HG03432 (cell line): ENCODE measurements around the gene FOXP1.
"Not testable (repeated sequence)": the region's sequence is repeated elsewhere in the genome, so short reads cannot be mapped to it uniquely, and the experiment has no call there.

Source experiments
- ATAC-seq: cut with Tn5 transposase; IDR thresholded peaks from one replicate; pipeline ENCODE4 v1.9.1; 2021; ENCODE audit warnings: mild to moderate bottlenecking, moderate library complexity; ENCODE audit not compliant: unreplicated experiment

FOXP1 gene

DNA sequence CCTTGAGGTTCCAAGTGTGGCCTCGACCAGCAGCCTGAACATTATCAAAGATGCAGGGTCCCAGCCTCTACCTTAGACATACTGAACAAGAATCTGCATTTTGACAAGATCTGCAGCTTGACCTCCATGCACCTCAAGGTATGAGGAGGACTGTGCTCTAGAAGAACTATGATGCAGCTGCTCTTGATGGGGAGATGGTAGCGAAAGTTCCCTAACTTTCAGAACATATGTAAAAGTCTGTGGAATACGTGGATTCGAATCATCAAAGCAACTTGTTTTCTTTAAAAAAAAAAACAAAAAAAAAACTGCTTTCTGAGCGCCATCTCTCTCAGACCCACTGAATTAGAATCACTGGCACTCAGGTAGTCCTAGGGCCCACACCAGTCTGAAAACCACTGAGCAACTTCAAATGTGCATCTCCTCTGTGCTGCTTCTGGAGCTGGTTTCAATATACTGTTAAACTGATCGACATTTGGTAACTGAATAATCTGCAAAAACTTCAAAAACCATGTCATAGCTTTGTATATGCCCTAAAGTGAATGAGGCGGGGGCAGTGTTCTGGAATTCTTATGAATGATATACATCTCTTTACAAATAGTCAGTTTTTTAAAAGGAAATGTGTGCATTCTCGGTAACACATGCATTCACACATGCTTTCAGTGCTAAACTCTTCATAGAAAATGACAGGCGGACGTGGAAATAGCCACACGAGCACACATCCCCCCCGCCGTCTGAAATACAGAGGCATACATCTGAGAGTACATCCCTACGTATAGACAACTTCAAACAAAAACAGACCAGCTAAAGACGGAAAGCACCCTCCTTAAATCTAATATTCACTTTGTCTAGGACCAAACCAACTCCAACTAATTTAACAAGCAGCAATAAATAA is 128.8 kb downstream of the FOXP1 start:
- no peak for ATAC-seq

DNA sequence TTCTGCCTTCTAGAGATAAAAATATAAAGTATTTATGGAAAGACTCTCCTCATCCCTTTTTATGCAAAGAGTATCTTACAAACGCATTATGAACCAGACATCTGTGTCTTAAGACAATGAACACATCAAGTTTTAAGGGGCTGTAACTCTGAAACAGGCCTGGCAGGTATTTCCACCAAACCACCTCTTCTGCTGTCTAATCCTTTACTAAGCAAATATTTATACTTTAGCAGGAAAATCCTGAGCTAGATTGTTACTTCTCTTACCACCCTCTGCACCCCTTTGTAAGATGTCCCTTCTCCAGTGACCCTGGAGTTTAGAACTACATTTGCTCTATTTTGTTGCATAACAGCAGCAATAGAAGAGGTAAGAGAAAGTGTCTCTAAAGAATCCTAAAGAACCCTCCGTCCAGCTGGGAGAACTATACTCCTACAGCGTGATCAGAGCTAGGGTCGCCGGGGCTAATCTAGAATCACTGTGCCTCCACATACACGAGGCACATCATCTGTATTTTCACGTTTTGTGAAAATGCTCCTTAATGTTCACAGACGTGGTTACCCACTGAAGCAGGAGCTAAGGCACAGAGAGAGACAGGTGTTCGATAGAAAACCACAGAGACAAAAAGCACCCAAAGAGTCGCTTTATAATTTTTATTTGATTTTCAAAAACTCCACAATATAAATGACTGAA is 129.6 kb downstream of the FOXP1 start:
- no peak for ATAC-seq

DNA sequence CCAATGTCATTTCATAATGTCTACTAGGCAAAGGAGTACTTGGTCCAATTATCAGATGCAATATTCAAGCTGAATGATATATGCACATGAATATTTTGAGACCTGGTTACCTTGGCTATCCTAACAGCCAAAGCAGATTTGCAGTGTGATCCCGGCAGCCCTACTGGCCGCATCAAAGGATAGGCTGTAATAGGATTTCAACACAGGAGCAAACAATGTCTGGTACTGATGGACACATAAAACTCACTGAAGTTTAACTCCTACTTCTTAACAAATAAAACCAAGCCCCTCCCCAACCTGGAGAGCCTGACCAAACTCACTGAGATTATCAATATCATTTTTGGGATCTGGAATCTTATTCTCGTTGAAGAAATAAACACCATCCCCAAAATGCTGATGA is 130.2 kb downstream of the FOXP1 start:
- no peak for ATAC-seq

DNA sequence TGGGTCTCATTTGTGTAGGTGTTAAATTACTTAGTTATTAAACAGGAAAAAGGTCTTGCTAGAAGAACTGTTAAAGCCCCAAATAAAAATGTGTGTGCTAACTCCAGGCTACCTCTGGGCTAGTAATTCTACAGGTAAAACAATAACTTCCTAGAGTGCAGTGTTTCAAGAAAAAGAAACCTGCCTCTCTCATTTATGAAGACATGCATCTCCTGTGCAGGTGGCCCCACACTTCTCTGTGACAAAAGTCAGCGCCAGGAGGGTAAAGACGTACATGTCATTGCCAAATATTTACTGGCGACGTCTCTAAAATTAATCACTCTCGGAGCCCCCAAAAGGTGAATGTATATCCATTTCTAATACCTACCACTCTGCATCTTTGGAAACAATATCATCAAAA is 131.7 kb downstream of the FOXP1 start:
- ATAC-seq, result no peak

DNA sequence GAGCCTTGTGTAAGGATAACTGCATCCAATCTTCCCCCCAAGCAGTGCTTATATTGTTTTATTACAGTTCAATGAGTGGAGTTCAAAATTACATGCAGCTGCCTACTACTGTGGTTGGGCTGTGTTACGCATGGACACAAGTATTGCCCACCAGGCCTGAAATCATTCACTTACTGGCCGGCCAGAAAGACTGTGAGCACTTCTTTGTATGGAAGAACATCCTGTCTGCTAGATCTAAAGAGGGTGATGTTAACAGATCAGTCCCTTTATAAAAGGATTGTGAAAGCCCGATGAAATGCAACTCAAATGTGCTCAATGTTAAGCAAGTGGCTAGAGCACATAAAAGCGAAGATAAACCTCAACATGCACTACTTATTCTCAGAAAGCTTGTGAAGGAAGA is 132.5 kb downstream of the FOXP1 start:
- no peak for ATAC-seq

DNA sequence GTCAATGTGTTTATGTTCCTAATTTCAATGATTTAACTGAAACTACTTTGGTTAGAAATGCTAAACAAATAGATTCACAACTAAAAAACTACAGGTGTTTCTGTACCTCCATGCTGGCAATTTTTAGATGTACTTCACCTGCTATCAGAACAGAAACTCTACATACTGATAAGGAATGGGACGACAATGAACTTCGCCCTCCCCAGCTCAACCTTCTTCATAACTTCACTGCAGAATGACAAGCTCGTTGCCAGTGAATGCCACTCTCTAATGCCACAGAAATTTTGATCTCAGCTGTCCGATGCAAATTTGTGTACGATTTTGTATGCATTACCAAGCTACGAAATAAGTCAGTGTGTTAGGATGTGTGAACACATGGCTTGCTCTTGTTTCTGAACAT is 133.4 kb downstream of the FOXP1 start:
- no peak for ATAC-seq

DNA sequence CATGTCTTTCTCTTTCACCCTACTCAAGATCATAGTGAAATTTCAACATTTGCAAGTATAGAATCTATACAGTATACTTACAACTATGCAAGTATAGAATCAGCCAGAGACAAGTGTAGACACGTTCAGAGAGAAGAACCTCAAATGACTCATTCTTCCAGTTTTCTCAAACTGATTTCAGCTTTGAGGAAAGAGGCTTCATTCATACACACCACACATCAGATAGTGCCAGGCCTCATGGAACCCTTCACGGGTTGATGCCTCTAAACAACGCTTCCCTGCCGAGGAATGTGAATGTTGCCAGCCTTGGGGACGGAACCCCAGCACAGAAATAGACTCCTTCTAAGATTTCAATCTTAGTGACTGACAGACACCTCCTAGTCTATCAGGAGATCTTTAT is 135.7 kb downstream of the FOXP1 start:
- no peak for ATAC-seq

DNA sequence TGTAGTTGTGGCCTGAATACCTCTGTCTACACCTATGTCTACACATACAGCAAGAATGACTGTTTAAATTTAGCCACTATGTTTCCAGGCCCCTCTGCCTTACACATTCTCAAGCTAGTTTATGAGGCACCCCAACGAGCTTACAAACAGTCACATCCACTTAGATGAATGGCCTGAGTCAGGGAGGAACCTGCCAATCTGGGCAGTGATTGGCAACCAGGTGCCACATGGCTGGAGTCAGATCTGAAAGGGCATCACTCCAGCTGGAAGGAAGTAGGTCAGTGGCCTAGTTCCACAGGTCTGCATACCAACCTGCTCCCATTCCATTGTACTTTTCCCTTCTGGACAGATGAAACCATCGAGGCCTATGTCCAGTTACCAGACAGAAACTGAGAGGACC is 136.3 kb downstream of the FOXP1 start:
- ATAC-seq, result no peak

DNA sequence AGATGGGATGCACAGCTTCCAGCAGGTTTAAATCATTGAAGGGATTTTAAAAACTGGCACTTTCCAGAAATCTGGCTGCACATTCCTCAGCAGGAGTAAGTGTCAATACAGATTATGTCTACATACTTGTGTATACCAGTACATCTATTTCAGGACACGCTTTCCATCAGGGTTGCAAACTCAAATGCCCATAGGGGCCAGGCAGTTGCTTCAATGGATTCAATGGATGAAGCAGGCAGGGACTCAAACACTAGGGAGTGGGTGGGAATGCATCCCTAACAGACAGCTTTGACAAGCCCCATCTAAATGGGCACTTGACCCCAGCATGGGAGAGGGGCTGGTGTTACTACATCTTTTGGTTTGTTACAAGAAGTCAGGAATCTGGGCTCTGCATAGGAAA is 136.8 kb downstream of the FOXP1 start:
- ATAC-seq, result no peak

DNA sequence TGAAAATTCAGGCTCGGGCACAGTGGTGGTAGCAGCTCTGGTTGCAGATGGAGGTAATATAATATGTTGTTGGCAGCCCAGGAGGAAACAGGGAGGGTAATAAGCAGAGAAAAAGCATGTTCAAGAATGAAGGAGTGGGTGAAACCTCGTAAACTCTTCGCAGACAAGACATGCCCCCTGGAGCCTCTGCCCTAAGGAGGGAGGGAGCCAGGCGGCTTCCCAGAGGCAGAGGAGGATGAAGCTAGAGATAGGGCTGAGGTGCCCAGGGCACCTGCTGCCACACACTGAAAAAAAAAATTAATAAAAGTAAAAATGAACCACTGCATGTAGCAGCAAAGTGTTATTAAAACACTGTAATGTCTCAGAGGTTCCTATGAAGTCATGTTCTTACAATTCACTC is 137.3 kb downstream of the FOXP1 start:
- no peak for ATAC-seq

DNA sequence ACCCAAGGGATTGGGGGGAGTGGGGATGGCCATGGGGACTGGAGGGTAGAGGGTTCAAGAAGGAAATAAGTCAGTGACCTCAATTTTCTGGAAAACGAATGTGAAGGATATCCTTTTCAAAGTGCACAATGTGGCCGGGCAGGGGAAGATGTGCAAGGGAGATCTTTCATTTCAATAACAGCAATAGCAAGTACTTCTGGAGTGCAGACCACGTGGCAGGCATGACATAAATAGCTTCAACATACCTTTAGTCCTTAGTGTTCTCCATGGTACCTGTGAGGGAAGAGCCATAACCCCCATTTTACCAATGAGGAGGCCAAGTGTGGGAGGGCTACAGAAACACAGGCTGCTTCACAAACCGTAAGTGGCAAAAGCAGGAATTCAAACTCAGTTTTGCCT is 138.7 kb downstream of the FOXP1 start:
- ATAC-seq, result no peak

DNA sequence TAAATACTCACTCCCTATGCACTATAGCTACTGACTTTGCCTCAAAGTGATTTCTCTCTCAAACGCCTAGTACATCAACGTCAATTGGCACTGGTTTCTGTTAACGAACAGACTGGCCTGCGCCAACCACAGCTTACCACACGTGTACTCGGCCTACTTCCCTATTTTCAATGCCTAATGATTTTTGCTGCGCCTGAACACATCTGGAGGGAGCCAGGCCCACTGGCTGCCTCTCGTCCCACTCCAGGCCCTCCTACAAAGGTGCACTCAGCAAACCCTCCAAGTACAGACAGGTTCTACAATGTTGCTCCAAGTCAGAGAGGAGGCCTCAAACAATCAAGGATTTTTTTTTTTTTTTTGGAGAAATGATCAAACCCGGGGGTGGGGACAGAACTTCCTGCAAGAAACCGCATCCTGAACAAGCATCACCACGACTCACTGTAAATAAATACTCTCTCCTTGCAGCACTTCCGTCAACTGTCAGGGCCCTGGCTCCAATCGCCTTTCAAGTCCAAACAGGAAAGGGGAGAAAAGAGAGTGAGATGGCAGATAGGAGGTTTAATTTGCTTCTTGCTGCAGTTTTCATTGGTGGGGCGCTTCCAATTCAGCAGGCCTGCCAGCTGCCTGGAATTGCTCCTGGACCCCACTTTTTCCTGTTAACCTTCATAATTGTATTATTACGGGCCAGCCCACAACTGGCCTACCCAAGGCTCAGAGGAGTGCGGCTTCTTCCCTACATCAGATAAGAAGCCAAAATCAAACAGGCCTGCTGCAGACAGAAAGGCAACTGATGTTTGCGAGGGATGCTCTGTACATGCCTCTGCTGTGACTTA is 139.3 kb downstream of the FOXP1 start:
- peak; percentile 94 for ATAC-seq

DNA sequence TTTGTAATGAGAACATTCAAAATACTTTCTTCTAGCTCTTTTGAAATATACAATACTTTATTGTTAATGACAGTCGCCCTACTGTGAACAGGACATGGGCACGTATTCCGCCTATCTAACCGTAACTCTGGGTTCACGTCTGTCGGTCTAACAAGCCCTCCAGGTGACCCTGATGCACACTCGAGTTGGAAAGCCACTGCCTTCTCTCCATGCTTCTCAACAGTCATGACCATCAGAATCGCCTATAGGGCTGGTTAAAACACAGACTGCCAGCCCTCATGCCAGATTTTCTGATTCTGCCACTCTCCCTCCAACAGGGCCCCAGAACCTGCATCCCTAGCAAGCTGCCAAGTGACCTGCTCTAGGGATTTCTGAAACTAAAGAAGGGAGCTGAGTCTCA is 140.2 kb downstream of the FOXP1 start:
- ATAC-seq, result no peak

DNA sequence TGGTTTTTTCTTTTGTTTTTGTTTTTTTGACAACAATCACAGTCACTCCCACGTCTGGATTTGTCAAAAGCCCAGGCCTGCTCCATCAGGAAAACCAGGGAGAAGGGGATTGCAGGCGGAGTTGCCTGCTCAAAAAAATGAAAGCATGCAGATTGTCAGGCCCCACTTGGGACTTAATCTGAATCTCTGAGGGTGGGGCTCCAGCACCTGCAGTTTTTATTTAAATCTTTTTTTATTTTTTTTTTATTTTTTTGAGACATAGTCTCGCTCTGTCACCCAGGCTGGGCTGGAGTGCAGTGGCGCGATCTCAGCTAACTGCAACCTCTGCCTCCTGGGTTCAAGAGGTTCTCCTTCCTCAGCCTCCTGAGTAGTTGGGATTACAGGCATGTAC is 140.9 kb downstream of the FOXP1 start:
- ATAC-seq, result no peak

DNA sequence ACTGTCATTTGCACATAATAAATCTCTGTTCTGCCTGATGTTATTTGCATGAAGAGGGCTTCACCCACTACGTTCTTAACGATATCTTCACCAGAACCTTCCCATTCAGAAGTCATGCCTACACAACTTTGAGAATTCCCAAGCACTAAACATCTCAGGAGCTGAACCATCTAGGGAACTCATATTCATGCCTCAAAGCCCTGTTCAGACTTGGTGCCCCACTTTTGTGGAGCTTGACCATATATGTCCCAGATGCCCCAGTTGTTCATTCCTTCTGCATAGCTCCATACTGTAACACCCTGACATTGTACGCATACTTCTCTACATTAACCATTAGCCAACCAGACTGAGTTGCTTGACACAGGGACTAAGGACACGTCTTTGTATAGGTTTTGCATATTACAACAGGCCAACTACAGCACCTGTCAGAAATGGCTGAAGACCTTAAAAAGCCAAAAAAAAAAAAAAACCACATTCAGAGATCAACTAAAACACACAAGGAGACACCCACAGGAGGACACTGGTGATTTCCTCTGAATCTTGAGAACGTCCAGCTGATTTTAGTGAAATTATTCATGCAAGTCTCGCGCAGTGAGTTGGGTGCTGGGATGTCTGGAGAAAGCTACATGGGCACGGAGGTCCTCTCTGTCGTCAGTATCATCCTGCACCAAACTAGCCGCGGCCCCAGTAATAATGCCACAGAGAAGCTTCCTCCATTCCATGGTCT is 141.4 kb downstream of the FOXP1 start:
- ATAC-seq, result no peak

DNA sequence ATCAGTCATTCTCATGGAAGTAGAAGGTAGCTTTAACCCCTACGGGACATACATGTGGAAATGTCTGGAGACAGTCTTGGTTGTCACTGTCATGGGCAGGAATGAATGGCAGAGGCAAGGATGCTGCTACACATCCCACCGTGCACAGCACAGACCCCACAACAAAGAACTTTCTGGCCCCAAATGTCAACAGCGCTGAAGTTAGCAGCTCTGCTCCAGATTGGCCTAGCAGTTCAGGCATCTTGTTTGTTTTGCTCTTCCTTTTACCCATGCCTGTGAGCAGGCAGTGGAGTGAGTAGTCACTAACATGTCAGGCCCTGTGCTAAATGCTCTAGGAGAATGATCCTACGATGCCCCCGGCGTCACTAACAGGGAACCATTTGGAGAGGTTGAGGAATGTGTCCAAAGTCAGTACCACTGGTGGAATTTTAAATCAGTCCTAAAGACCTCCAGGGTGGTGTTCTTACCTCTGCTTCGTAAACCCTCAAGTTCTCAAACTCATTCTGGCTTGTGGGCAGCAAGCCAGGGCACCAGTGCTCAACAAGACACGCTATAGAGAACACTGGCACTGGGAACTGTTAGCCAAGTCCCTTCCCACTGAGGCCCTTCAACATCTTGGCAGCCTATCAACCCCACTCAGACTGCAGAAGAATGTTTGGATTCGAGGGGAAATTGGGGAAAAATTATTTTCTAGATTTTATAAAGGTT is 142.2 kb downstream of the FOXP1 start:
- ATAC-seq, result no peak

DNA sequence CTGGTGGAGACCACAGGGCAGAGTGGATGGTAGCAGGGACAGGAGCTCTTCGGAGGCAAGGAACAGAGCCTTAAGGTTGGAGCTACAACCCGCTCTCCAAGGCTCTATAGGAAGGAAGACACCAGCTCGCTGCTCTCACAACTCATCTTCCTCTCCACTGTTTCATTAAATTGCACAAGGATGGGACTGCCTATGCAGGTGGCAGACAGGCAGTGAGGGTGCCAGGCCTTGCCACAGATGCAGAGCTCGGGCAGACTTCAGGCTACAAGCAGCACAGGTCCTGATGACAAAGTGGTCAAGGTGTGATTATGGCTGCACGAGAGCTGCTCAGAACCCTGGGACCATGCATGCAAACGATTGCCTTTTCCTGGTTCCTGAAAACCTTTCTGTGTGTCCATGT is 144.6 kb downstream of the FOXP1 start:
- ATAC-seq, result no peak

DNA sequence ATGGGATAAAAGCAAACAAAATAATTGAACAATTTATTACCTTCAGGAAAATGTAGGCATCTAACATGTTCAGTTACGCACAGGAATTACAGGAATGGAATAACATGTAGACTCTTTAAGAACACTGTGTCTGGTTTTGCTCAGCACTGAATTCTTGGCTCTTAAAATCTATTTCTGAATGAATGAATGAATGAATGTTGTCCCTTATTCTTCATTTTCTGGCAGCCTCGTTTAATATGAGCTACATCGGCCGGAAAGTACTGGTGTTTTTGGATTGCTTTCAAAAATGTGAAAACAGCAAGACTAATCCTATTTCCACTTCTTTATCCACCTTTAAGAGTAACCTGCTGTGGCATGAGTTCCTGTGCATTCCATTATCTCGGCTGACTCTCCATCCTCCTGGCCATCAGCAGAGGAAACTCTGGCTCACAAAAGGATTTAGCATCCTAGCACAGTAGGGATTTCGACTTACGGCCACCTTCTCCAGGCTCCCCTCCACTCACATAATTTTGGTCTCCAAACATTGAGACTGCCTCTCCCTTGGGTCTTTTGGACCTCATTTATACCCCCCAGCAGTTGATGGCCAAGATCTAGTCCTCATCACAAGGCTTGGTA is 145.3 kb downstream of the FOXP1 start:
- no peak for ATAC-seq

DNA sequence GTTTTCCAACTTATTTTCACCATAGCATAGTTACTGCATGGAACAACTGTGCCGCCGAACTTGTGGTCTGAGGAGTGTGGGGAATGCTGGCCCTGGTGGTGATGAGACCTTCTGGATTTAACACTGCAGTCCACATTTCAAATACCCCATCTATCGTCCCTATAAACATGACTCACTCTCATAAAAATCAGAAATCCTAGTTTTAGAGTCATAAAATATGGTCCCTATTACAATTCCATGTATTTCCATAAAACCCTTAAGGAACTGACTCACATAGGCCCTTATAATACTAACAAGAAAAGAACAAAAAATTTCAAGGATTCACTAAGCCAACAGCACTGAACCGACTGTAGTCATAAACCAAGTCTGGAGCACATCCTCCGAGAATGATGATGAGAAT is 147.2 kb downstream of the FOXP1 start:
- no peak for ATAC-seq

DNA sequence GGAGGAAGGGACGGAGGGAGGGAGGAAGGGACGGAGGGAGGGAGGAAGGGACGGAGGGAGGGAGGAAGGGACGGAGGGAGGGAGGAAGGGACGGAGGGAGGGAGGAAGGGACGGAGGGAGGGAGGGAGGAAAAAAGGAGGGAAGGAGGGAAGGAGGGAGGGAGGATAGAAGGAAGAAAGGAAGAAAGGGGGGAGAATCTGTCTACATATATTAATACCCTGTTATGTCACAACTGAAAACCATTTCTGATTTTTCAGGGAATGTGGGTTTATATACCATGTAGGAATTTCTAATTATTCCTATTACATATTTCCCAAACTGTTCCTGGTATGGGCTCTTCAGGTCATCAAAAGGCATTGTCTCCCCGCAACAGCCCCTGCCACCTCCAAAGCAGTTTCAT is 147.7 kb downstream of the FOXP1 start:
- ATAC-seq, result not testable (repeated sequence)
